ENCODE measurements around the gene COL12A1.

COL12A1 gene

GRCh38 chr6:75145211-75145610 is 60.6 kb downstream of the COL12A1 start:
- H3K4me3 ChIP-seq (ENCODE audit: low read depth, low read length) = no peak overlapping the region
- no peak for DNase-seq (ENCODE audit: low read depth)
- TF ChIP-seq CTCF (IDR thresholded peaks at IDR 0.05; ENCODE audit: low read depth, low read length, missing control alignments) = no peak

GRCh38 chr6:75144386-75144785 is 61.5 kb downstream of the COL12A1 start:
- no peak for DNase-seq (ENCODE audit: low read depth)
- H3K4me3 ChIP-seq (ENCODE audit: low read depth, low read length) = no peak overlapping the region
- TF ChIP-seq CTCF (IDR thresholded peaks at IDR 0.05; ENCODE audit: low read depth, low read length, missing control alignments) = no peak

- DNase-seq (ENCODE audit: low read depth) = no peak
- no peak for TF ChIP-seq CTCF (IDR thresholded peaks at IDR 0.05; ENCODE audit: low read depth, low read length, missing control alignments)
- H3K4me3 ChIP-seq (ENCODE audit: low read depth, low read length) = no peak overlapping the region
These were observed 62.7 kb downstream of the COL12A1 start for GRCh38 chr6:75143191-75143590.

- no peak for DNase-seq (ENCODE audit: low read depth)
- TF ChIP-seq CTCF (IDR thresholded peaks at IDR 0.05; ENCODE audit: low read depth, low read length, missing control alignments) = no peak
- no peak overlapping the region for H3K4me3 ChIP-seq (ENCODE audit: low read depth, low read length)
These were observed 63.1 kb downstream of the COL12A1 start for GRCh38 chr6:75142721-75143120.

GRCh38 chr6:75135876-75136275 is 70.0 kb downstream of the COL12A1 start:
- DNase-seq (ENCODE audit: low read depth) = no peak
- no peak overlapping the region for H3K4me3 ChIP-seq (ENCODE audit: low read depth, low read length)

GRCh38 chr6:75135450-75135849 is 70.4 kb downstream of the COL12A1 start:
- TF ChIP-seq CTCF (IDR thresholded peaks at IDR 0.05; ENCODE audit: low read depth, low read length, missing control alignments) = no peak
- DNase-seq (ENCODE audit: low read depth) = no peak
- no peak overlapping the region for H3K4me3 ChIP-seq (ENCODE audit: low read depth, low read length)

More at GRCh38 chr6:75135876-75136275, 70.0 kb downstream of the COL12A1 start:
- no peak for TF ChIP-seq CTCF (IDR thresholded peaks at IDR 0.05; ENCODE audit: low read depth, low read length, missing control alignments)

GRCh38 chr6:75130784-75131183 is 75.1 kb downstream of the COL12A1 start:
- no peak for TF ChIP-seq CTCF (IDR thresholded peaks at IDR 0.05; ENCODE audit: low read depth, low read length, missing control alignments)
- no peak for DNase-seq (ENCODE audit: low read depth)
- H3K4me3 ChIP-seq (ENCODE audit: low read depth, low read length) = no peak overlapping the region

Measured in GM12864 (cell line).